ENCODE measurements around the gene ZBTB22.

The ZBTB22 gene

DNA sequence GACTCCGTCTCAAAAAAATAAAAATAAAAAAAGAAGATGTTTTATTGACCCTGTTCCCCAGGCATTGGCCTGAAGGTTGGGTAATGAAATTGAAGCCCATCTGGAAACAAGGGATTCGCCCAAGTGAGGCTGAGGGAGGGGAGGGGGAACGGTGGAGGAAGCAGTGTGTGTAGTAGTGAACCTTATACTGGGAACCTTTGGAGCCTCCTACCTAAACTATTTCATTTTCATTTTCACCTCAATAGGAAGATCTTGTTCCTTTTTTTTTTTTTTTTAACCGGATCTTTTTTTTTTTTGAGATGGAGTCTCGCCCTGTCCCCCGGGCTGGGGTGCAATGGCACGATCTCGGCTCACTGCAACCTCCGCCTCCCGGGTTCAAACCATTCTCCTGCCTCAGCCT lies 13.2 kb upstream of the ZBTB22 start:
- no peak for DNase-seq (ENCODE audit: low read depth in 2 of 2, low spot score in 1 of 2)

DNA sequence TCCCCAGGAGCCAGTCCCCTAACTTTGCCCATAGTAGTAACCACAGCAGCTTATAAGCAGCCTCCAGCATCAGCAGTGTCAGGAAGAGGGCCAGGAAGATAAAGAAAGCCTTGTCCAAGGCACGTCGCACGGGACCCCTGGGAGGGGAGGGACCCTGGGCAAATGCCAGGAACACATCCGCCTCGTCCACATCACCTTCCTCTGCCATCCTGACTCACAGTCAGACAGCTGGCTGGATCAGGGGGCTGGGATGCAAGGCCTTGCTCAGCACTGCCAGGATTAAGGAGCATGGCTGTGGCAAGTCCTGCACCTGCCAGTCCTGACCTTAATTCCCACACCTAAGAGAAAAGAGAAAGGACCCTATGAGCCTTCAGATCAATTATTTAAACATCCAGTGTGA lies 11.5 kb upstream of the ZBTB22 start:
- no peak for DNase-seq (ENCODE audit: low read depth in 2 of 2, low spot score in 1 of 2)

- DNase-seq (ENCODE audit: low read depth in 2 of 2, low spot score in 1 of 2): no peak
Measured at GRCh38 chr6:33324125-33324524, 6.6 kb upstream of the ZBTB22 start.

GRCh38 chr6:33323623-33323948 lies 6.0 kb upstream of the ZBTB22 start:
- no peak for DNase-seq (ENCODE audit: low read depth in 2 of 2, low spot score in 1 of 2)

GRCh38 chr6:33321227-33321626 lies 3.7 kb upstream of the ZBTB22 start:
- no peak for DNase-seq (ENCODE audit: low read depth in 2 of 2, low spot score in 1 of 2)

GRCh38 chr6:33320315-33321181 lies 3.0 kb upstream of the ZBTB22 start:
- DNase-seq (ENCODE audit: low read depth in 2 of 2, low spot score in 1 of 2): no peak

GRCh38 chr6:33319939-33320314 lies 2.4 kb upstream of the ZBTB22 start:
- DNase-seq (ENCODE audit: low read depth in 2 of 2, low spot score in 1 of 2): no peak

- no peak for DNase-seq (ENCODE audit: low read depth in 2 of 2, low spot score in 1 of 2)
Measured at GRCh38 chr6:33318426-33319073, 1.0 kb upstream of the ZBTB22 start.

DNA sequence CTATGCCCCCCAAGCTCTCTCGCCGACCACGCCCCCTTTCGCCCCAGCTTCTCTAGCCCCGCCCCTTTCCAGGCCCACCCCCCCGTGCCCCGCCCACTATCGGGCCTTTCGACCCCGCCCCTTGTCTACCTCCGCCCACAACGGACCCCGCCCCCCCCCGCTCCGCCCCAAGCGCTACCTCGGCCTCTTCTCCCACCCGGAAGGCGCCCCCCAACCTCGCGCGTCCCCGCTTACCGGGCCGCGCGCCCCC lies 200 bp downstream of the ZBTB22 start:
- peak in 1 of 2 donors; percentile 53 for DNase-seq (ENCODE audit: low read depth in 2 of 2, low spot score in 1 of 2)

DNA sequence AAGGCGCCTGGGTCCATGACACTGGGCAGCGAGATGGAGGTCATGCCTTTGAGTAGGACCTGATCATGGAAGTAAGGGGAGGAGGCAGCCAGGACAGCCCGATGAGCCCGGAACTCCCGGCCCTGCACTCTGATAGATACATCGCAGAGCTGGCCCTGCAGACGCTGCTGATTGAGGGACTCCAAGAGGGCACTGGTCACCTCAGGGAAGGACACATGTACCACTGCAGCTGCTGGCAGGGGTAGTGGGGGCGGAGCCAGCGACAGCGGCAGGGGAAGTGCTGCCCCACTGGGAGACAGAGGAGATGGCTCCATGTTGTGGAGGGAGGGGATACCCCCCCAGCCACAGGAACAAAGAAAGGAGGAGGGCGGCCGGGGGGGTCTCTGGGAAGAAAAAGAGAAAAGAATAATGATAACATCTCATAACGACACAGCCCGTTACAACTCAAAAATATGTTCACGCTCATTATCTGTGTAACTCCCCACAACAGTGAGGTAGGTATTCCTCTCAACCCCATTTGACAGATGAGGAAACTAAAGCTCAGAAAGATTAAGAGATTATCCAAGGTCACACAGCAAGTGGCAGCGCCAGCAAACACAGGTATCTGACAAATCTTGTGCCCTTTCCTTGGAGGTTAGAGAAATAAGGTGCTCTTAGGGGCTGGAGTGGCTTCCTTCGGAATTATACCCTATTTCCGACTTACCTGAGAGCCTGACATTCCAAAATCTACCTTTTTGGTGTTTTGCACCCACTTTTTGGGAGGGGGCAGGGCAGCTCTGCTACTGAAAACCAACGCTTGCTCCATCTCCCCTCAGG lies 733 bp downstream of the ZBTB22 start:
- no peak for DNase-seq (ENCODE audit: low read depth in 2 of 2, low spot score in 1 of 2)

DNA sequence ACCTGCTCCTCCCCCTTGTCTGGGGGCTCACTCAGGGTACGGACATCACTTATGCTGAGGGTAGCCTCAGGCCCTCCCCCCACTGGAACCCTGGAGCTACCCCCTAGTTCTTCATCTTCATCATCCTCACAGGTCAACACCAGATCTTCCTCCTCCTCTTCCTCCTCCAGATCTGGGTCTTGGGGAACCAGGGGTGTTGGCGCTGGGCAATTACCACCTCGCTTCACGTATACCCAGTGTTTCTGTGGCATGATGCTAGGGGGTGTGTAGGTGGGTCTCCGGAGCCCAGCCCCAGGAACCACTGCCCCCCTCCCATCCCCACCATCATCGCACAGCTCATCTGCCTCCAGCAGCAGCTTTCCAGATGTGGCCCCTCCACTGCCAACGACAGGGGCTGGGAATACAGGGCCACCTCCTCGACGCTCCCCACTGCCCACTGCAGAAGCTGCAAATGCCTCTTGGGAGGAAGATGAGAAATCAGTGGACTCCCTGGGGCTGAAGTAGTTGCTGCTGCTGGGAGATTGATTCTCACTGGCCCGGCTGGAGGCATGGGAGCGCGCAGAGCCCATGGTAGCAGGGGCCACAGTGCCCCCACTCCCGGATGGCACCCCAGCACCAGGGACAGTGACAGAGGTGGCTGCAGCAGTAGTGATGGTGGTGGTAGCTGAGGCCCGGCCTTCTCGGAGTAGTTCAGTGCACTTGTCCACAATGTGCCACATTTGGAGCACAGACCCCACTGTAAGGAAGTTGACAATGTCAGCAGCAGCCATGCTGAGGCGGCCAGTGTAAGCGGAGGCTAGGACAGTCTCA lies 1.5 kb downstream of the ZBTB22 start:
- no peak for DNase-seq (ENCODE audit: low read depth in 2 of 2, low spot score in 1 of 2)

- no peak for DNase-seq (ENCODE audit: low read depth in 2 of 2, low spot score in 1 of 2)
Measured at GRCh38 chr6:33314943-33315792, 2.4 kb downstream of the ZBTB22 start.

- no peak for DNase-seq (ENCODE audit: low read depth in 2 of 2, low spot score in 1 of 2)
Measured at GRCh38 chr6:33314515-33314942, 3.0 kb downstream of the ZBTB22 start.

DNA sequence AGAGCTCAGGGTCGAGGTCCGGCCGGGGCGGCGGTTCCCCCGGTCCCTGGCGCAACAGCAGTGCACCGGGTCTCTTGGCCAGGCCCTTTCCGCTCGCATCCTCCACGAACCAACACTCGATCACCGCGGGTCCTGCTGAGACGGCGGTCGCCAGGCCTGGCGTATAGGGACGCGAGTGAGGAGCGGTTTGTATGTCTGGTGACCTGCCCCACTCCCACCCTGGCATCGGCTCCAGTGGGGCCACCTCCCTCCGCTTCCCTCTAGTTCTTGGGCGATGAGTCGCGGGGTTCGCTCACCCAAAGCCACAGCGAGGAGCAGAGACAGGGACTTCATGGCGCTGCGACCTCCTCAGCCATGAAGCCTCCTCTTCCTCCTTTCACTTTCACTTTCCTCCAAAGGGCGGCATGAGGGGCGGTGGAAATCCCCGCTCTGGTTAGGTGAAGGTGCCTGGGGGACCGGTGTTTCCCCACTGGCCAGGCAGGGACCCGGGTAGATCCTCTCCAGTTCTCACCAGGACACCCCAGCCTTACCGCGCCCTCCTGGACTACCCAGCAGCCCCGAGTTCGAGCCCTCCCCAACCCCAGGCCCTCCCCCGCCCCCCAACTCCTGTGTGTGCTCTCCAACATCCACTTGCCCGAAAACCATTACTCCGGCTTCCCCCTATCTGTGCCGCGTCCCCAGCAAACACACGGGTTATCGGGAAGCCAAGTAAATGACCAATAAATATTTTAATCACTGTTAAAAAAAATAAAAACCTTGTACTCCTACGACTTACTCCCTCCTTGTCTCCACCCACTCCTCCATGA lies 3.6 kb downstream of the ZBTB22 start, which contains the start of gene TAPBP:
Gene TAPBP (minus strand): TSS at position 370 of the 806 bp plus-strand sequence. CDS start 37 bp downstream, at position 333.
- peak in 1 of 2 donors; percentile 79 for DNase-seq (ENCODE audit: low read depth in 2 of 2, low spot score in 1 of 2)

GRCh38 chr6:33313105-33313708 lies 4.3 kb downstream of the ZBTB22 start:
- no peak for DNase-seq (ENCODE audit: low read depth in 2 of 2, low spot score in 1 of 2)

DNA sequence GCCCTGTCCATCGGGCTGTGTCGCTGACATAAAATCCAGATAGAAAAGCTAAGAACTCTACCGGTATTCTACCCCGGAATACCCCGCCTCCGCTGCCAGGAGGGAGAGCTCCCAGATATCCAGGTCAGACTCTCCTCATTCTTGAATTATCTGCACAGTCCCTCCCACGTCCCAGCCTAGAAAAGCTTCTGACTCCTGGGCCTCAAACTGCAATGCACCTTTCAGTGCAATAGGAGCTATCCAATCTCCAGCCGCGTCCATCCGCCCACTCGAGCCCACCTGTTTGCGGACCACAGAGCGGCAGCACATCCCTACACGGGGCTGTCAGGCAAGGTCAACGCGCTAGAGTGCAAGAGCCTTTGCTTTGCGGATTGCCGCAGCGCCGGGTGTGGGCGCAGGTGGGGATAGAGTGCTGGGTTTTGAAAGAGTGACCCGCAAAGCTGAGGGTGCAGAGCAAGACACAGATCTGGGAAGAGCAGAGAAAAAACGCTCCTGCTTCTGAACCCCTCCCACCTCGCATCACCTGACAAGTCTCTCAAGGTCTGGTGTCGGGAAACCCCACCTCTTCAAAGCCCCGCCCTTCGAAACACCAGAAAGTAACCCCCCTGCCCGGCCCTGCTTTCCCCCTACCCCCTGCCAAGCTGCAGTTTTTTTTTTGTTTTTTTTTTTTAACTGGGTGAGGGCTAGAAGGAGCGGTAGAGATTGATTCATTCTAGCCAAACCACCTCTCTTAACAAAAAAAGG lies 5.0 kb downstream of the ZBTB22 start:
- DNase-seq (ENCODE audit: low read depth in 2 of 2, low spot score in 1 of 2): peak in 1 of 2 donors; percentile 65

- no peak for DNase-seq (ENCODE audit: low read depth in 2 of 2, low spot score in 1 of 2)
Measured at GRCh38 chr6:33306356-33306755, 11.2 kb downstream of the ZBTB22 start.

DNA sequence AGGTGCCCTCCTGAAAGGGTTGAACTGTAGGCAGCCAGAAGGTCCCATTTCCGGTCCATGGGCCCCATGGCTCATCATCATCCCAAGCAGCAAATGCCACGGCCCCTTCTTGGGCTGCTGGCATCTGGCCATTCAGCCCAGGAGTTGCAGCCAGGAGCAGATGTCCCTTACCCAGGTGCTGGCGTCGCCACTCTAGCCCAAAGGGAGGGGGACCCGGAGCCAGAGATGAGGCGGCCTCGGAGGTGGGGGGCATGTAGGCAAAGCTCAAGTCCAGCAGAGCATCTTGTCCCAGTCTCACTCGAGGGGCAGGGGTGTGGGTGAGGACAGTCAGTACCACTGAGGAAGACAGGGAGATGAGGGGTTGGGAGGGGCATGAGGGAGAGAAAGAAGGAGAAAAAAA lies 12.5 kb downstream of the ZBTB22 start:
- DNase-seq (ENCODE audit: low read depth in 2 of 2, low spot score in 1 of 2): no peak
